ENCODE data around the gene EMC10.
"Not testable (repeated sequence)": the region's sequence is repeated elsewhere in the genome, so short reads cannot be mapped to it uniquely, and the experiment has no call there.

Gene EMC10

DNA sequence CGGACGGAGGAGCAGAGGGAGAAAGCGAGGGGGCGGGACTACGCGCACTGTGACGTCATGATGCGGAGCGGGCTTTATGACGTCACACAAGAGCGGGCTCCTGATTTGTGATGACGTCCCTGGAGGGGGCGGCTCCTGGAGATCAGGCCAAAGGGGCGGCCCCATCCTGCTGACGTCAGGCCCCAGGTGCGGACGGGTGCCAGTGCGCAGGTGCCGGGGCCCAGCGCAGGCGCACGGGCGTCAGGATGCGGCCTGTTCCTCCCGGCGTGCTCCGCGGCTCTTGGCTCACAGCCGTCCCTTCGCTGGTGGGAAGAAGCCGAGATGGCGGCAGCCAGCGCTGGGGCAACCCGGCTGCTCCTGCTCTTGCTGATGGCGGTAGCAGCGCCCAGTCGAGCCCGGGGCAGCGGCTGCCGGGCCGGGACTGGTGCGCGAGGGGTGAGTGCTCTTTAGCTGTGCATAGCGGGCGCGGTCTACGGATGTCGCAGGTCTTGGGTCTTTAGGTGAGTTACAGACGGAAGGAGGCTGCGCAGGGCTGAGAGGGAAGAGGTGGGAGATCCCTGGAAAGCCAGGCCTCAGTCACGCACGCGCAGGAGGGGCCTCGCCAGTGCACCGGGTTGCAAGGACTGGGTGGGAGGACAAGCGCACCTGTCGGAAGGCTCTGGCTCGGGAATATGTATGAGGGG is at the start of gene EMC10, which contains the start of gene GARIN5A:
TSS of gene EMC10 (plus strand) at position 284 of the 683 bp plus-strand sequence. CDS start at position 322, 38 bp downstream.
TSS of gene GARIN5A (minus strand) at position 625 of the 683 bp plus-strand sequence. CDS start at position 165, 460 bp downstream.
- DNase-seq (ENCODE audit: low read depth, low spot score): peak; percentile 86

- DNase-seq (ENCODE audit: low read depth, low spot score): no peak
These were observed 48.9 kb upstream of the EMC10 start for GRCh38 chr19:50427318-50427925.

GRCh38 chr19:50427997-50428425 is 48.3 kb upstream of the EMC10 start:
- DNase-seq (ENCODE audit: low read depth, low spot score): no peak

DNA sequence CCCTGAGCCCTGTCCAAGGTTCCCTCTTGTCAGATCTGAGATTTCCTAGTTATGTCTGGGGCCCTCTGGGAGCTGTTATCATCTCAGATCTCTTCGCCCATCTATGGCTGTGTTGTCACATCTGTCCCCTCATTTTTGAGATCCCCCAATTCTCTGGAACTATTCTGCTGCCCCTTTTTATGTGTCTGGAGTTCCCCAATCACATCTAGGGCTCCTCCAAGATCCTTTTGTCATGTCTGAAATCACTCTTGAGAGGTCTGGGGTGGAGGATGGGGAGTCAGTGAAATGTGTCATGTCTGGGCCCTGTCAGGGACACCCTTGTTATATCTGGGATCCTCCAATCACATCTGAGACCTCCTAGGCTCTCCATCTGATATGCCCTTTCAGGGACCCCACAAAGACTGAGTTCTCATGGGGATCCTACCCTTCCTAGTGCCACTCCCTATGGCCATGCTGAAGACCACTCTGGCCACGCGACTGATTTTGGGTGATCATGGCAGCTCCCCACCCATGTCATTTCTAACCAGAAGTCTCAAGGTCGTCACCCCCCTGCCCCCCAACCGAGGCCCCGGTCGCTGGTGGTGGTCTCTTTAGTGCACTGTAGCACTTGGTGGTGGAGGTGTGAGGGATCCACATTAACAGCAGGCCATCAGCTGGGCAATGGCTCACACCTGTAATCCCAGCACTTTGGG is 47.4 kb upstream of the EMC10 start:
- no peak for DNase-seq (ENCODE audit: low read depth, low spot score)

- no peak for DNase-seq (ENCODE audit: low read depth, low spot score)
These were observed 45.4 kb upstream of the EMC10 start for GRCh38 chr19:50430888-50431342.

DNA sequence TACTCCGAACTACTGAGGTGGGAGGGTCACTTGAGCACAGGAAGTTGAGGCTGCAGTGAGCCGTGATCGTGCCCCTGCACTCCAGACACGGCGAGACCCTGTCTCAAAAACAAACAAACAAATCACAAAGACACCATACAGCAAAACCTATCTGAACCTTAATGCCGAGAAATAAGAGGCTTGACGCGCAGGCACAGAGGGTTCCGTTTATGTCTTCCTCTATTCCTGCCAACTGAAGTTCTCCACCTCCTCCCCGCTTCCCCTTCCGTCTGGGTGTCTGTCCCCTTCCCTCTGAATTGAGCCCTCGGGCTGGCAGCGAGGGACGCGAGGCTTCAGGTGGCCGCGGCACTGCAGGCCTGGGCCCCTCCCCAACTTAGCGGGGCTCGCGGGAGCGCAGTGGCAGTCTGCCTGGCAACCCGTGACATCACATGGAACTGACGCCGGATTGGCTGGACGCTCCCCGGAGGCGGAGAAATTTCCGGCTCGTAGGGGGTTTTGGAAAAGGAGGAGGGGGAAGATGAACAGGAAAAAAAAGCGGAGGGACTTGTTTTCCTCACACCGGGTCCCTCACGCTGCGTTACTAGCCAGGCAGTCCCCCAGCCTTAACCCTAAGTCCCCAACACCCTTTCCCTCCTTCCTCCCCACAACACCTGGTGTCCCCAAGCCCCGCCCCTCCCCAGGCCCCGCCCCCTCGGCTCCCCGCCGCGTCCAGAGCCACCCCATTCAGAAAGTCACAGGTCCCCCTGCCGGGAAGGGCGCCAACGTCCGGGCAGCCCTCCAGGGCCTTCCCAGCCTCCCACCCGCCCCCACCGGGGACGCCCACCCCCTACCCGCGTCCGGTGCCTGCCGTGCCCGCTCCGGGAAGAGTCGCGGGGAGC is 44.7 kb upstream of the EMC10 start:
- DNase-seq (ENCODE audit: low read depth, low spot score): peak; percentile 75

DNA sequence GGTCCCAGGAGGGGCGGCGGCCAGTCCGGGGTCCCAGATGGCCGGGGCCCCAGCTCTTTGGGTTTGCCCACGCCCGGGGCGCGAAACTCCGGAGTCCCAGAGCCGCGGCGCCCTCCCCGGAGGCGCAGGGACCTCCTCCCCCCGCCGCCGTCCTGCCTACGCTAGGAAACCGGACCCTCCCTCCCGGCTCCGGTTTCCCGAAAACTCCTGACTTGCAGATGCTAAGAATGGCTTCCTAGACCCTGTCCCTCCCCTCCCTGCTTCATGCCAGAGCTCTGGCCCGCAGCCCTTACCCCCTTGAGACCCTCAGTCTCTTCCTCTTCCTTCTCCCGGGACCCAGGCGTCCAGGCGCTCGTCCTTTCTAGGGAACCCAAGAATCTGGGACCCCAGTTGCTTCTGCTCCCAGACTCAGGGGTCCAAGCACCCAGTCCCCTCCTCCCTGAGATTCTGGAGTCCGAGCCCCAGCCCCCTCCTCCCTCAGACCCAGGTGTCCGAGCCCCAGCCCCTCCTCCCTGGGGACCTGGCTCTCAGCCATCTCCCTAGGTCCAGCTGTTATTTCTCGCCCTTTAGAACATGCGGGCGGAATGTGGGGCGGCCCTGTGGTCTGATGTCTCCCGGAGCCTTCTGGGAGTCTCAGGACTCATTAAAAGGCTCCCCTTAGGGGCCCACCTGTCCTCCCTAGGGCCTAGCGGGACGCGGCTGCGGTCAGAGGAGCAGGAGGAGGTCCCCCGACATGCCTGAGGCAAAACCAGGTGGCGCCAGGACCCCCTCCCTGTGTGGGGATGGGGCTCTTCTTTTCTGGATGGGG is 43.9 kb upstream of the EMC10 start, which contains the start of gene MYBPC2:
TSS of gene MYBPC2 (plus strand) at position 672 of the 808 bp plus-strand sequence. CDS start at position 734, 62 bp downstream.
- DNase-seq (ENCODE audit: low read depth, low spot score): no peak

DNA sequence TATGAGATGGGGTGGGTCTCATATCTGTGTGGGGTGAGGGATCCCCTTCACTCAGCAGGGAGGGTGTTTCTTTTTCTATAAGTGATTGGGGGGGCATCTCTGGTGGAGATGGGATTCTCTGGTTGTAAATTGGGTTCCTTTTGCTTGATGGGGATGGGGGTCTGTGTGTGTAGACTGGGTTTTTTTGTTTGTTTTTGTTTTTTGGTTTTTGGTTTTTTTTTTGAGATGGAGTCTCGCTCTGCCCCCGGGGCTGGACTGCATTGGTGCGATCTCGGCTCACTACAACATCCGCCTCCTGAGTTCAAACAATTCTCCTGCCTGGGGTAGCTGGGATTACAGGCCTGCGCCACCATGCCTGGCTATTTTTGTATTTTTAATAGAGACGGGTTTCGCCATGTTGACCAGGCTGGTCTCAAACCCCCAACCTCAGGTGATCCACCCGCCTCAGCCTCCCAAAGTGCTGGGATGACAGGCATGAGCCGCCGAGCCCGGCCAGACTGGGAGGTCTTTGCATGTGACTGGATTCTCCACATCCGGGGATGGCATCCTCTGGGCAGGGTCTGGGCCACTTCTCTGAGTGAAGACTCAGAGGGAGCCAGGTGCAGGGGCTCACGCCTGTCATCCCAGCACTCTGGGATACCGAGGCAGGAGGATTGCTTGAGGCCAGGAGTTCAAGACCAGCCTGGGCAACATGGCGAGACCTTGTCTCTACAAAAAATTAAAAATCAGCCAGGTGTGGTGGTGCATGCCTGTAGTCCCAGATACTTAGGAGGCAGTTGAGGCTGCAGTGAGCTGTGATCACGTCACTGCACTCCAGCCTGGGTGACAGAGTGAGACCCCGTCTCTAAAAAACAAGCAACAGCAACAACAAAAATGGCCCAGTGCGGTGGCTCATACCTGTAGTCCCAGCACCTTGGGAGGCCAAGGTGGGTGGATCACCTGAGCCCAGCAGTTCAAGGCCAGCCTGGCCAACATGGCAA is 42.8 kb upstream of the EMC10 start:
- DNase-seq (ENCODE audit: low read depth, low spot score): no peak

GRCh38 chr19:50434525-50434924 is 41.8 kb upstream of the EMC10 start:
- no peak for DNase-seq (ENCODE audit: low read depth, low spot score)

DNA sequence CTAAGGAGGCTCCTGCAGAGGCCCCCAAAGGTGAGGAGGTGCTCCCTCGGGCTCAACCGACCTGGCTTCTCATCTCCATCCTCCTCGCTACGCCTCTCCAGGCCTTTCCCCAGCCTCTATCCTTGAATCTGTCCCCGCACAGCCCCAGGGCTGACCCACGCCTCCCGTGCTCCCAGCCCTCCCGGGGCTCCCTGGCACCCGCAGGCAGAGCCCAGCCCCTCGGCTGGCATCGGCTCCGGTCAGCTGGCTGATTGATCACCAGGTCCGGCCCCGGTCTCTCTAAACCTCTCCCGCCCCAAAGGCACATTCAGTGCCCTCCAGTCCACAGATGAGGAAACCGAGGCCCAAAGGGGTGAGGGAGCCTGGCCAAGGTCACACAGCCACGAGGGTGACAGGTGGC is 41.1 kb upstream of the EMC10 start:
- DNase-seq (ENCODE audit: low read depth, low spot score): no peak

GRCh38 chr19:50435627-50436026 is 40.7 kb upstream of the EMC10 start:
- no peak for DNase-seq (ENCODE audit: low read depth, low spot score)

DNA sequence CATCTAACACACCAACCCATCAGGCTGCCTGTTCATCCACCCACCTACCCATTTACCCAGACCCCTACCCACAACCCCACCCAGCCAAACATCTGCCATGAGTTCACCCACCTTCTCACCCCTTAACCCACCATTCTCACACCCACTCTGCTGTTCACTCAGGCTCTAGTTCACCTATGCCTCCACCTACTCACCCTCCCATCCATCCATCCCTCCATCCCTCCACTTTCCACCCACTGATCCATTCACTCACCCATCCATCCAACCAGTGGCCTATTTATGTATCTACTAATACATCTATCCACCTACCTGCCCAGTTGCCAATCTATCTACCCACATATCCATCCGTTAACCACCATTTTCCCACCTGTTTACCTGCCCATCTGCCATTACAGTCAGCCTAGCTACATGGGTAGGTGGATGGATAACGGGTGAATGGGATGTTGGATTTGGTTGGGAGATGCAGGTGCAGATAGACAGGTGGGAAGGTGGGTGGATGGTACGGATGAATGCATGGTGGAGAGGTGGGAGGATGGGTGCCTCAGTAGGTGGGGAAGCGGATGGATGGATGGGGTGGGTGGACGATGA is 38.4 kb upstream of the EMC10 start:
- DNase-seq (ENCODE audit: low read depth, low spot score): no peak

GRCh38 chr19:50439130-50439529 is 37.2 kb upstream of the EMC10 start:
- DNase-seq (ENCODE audit: low read depth, low spot score): not testable (repeated sequence)

GRCh38 chr19:50444059-50444458 is 32.2 kb upstream of the EMC10 start:
- no peak for DNase-seq (ENCODE audit: low read depth, low spot score)

DNA sequence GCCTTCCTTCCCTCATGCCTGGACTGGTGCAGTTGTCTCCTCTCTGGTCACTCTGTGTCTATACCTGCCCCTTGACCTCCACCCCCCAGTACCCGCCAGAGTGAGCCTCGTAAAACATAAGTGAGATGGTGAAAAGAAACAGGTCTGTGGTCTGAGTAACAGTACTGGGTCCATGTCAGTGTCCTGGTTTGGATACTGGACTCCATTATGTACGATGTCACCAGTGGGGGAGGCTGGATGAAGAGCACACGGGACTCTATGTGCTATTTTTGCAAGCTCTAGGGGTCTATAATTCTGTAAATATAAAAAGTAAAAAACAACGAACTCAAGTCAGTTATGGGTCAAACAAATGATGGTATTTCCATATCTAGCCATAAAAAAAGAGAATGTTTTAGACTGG is 29.3 kb upstream of the EMC10 start:
- DNase-seq (ENCODE audit: low read depth, low spot score): no peak

GRCh38 chr19:50447750-50448149 is 28.6 kb upstream of the EMC10 start:
- DNase-seq (ENCODE audit: low read depth, low spot score): no peak

GRCh38 chr19:50449236-50449899 is 26.9 kb upstream of the EMC10 start:
- no peak for DNase-seq (ENCODE audit: low read depth, low spot score)
